ENCODE data around the gene SMIM1. TPM values are rescaled to one million over a fixed set of nuclear protein-coding genes. Genes with fewer than 3 reads are reported as not detected.

Gene SMIM1
- total and polyA plus RNA-seq, 9 of the 15 experiments (the other 6 are each of a cell fraction or from before 2014, with no cell fraction given) = 2.3 to 125 (median 24.3) TPM

- no peak for TF ChIP-seq NBN (IDR thresholded peaks at IDR 0.05; ENCODE audit: low read depth)
- no peak for TF ChIP-seq RBM34 (IDR thresholded peaks at IDR 0.05; ENCODE audit: borderline replicate concordance, insufficient read depth, low read length)
Observed at GRCh38 chr1:3824650-3825049, 52.1 kb downstream of the SMIM1 start (continued).

GRCh38 chr1:3825356-3825755 is 52.8 kb downstream of the SMIM1 start:
- Histone ChIP-seq H3K9ac (ENCODE audit: insufficient read depth in 1 of 2, low read depth in 2 of 2, low read length in 2 of 2) (no peak overlapping the region), H3K9me3 (replicated peaks; ENCODE audit: control insufficient read depth, insufficient read depth, low read depth, low read length) (no peaks in the 10 kb centered on the region), H3K27me3 (ENCODE audit: control insufficient read depth in 2 of 2, insufficient read depth in 2 of 2, low read length in 2 of 2) (no peaks in the 10 kb centered on the region), H2AFZ (ENCODE audit: low read depth, low read length) (no peak overlapping the region), H3K4me1 (replicated peaks in 1 of 2; ENCODE audit: control insufficient read depth in 2 of 2, insufficient read depth in 2 of 2, low read length in 2 of 2) (peaks cover 7 to 22% of the 10 kb centered on the region in 2 experiments; a peak in 4 of 5 replicates), H4K20me1 (replicated peaks; ENCODE audit: control insufficient read depth, insufficient read depth, low read length) (no peaks in the 10 kb centered on the region), H3K4me2 (ENCODE audit: insufficient read depth, low read length) (no peak overlapping the region), H3K4me3 (no peak overlapping the region), H3K79me2 (ENCODE audit: control insufficient read depth, insufficient read depth, low read length) (no peaks in the 10 kb centered on the region), H3K36me3 (ENCODE audit: control insufficient read depth, insufficient read depth, low read length) (peaks cover 87% of the 10 kb centered on the region; the same call in 2 of the 3 replicates), H3K9me1 (ENCODE audit: control insufficient read depth, insufficient read depth, low read length) (peaks cover 7% of the 10 kb centered on the region), H3K27ac (ENCODE audit: extremely low read depth, low read depth, low read length) (no peak overlapping the region)
- 82% methylated on average over 15 of the region's 15 CpGs for WGBS (ENCODE audit: insufficient coverage, low coverage, missing lambda C conversion rate)
- no TSS peak for BruUV-seq (replicated peaks)
- no peak for ATAC-seq
- POLR2A ChIA-PET = no interaction called here
- no peak for DNase-seq (ENCODE audit: extremely low read depth in 1 of 4, low spot score in 3 of 4)
- FAIRE-seq = no peak
- CTCF ChIA-PET (ENCODE audit: low intra/inter-chr PET ratio) = no interaction called here
- intact Hi-C loops (cut with micrococcal nuclease) (no loop called here), in situ Hi-C loops (cut with MboI) (no loop called here)
- TF ChIP-seq E4F1 (CRISPR knock-in tag; IDR thresholded peaks at IDR 0.05; ENCODE audit: borderline replicate concordance) (no peak), ZNF75A (CRISPR knock-in tag; IDR thresholded peaks at IDR 0.05) (no peak), GTF2B (IDR thresholded peaks at IDR 0.05; ENCODE audit: extremely low read depth, insufficient read length) (no peak), E2F4 (CRISPR knock-in tag; IDR thresholded peaks at IDR 0.05; ENCODE audit: low read depth) (no peak), RBFOX2 (IDR thresholded peaks at IDR 0.05; ENCODE audit: low read depth, low read length) (no peak), RBM34 (IDR thresholded peaks at IDR 0.05; ENCODE audit: borderline replicate concordance, insufficient read depth, low read length) (no peak), NEUROD1 (IDR thresholded peaks at IDR 0.05; ENCODE audit: borderline replicate concordance, low read depth, low read length, partially characterized antibody) (no peak), ZNF146 (CRISPR knock-in tag; IDR thresholded peaks at IDR 0.05; ENCODE audit: unreplicated experiment) (no peak), GTF2E2 (tag; IDR thresholded peaks at IDR 0.05) (no peak), KHSRP (IDR thresholded peaks at IDR 0.05) (no peak), FOXJ3 (CRISPR knock-in tag; IDR thresholded peaks at IDR 0.05) (no peak), ZNF57 (CRISPR knock-in tag; IDR thresholded peaks at IDR 0.05) (no peak), ZNF76 (CRISPR knock-in tag; IDR thresholded peaks at IDR 0.05; ENCODE audit: borderline replicate concordance) (no peak), SMAD2 (IDR thresholded peaks at IDR 0.05; ENCODE audit: low read depth, low read length) (no peak), CC2D1A (IDR thresholded peaks at IDR 0.05) (no peak), YY1 (IDR thresholded peaks at IDR 0.05; ENCODE audit: borderline replicate concordance in 1 of 3, control insufficient read depth in 1 of 3, extremely low read depth in 1 of 3, insufficient read depth in 3 of 3, insufficient read length in 1 of 3, insufficient replicate concordance in 2 of 3, low read depth in 1 of 3, low read length in 2 of 3) (no peak)
